OCI-LY3 (cell line): Measurements from ENCODE around the gene PKP3.

Source experiments
- CTCF ChIP-seq: fragments of 200-600, 300-600 bp; sonication (generic); IDR thresholded peaks from 2 replicates; pipeline ENCODE4 v1.5.1; 2014; ENCODE audit warnings: antibody characterized with exemption, low read length, low read depth
- EZH2phosphoT487 ChIP-seq: fragments of 200-600 bp; shearing (Covaris generic); IDR thresholded peaks from 2 replicates; pipeline ENCODE4 v1.6.1; 2018; ENCODE audit warnings: antibody characterized with exemption, mixed run types, low read depth

- no peak for TF ChIP-seq EZH2phosphoT487
- no peak for TF ChIP-seq CTCF
Measured at GRCh38 chr11:453564-453963, 59.6 kb downstream of the PKP3 start.
